ENCODE data around the gene ERLIN1.

GRCh38 chr10:100157156-100157555 is 28.7 kb downstream of the ERLIN1 start:
- TF ChIP-seq POLR2A (IDR thresholded peaks at IDR 0.05; ENCODE audit: low read depth, low read length): no peak
- no peak for TF ChIP-seq POLR2AphosphoS5 (IDR thresholded peaks at IDR 0.05; ENCODE audit: low read depth, low read length)
- no peak for TF ChIP-seq TAF1 (IDR thresholded peaks at IDR 0.05; ENCODE audit: borderline replicate concordance, low read depth, low read length)
